Right lung (tissue), 5 donors: Measurements from ENCODE around the gene CD27. TPM values are rescaled to one million over a fixed set of nuclear protein-coding genes. Genes with fewer than 3 reads are reported as not detected.
A peak's percentile ranks its signal among the peaks of the same experiment; 100 is the strongest.
"Not testable (repeated sequence)": the region's sequence is repeated elsewhere in the genome, so short reads cannot be mapped to it uniquely, and the experiment has no call there.

Source experiments
- DNase-seq, 2 donors: peaks; one replicate each; pipeline ENCODE4 v3.0.0-alpha.2; 2013
- polyA plus RNA-seq, 5 donors: library from polyadenylated mRNA; unstranded; fragments of 120-200 nt; gene quantifications; one replicate each; pipeline versions ENCODE4 v1.2.1 to v1.2.3, GENCODE V29; 2013; ENCODE audit warnings: inconsistent platforms in 1 of 5, low replicate concordance in 1 of 5; ENCODE audit not compliant: insufficient read length in 5 of 5, insufficient read depth in 1 of 5

Gene CD27
- polyA plus RNA-seq, 5 donors = 1.2 to 2.9 (median 1.7) TPM

GRCh38 chr12:6477601-6478377 is 33.0 kb downstream of the CD27 start:
- not testable (repeated sequence) for DNase-seq

- no peak for DNase-seq
Observed at GRCh38 chr12:6478416-6478815, 33.7 kb downstream of the CD27 start.

- no peak for DNase-seq
Observed at GRCh38 chr12:6488240-6488639, 43.5 kb downstream of the CD27 start.

GRCh38 chr12:6489449-6489848 is 44.7 kb downstream of the CD27 start:
- no peak for DNase-seq

DNA sequence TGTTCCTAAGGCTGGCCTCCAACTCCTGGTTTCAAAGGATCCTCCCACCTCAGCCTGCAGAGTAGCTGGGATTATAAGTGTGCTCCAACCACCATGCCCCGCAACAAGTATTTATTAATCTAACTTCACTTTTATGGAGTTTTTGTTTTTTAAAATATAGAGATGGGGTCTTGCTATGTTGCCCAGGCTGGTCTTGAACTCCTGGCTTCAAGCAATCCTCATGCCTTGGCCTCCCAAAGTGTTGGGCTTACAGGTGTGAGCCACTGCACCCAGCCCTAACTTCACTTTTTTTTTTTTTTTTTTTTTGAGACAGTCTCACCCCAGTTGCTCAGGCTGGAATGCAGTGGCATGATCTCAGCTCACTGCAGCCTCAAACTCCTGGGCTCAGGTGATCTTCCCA is 45.9 kb downstream of the CD27 start:
- not testable (repeated sequence) for DNase-seq

- peak; percentile 92 to 95 for DNase-seq
Observed at GRCh38 chr12:6492838-6493496, 48.2 kb downstream of the CD27 start, which contains the start of gene MRPL51. TSS of gene MRPL51 (minus strand) at chr12:6493262. CDS start at chr12:6493136, 126 bp downstream.

- DNase-seq = peak; percentile 91 to 94
Observed at GRCh38 chr12:6493497-6494257, 48.9 kb downstream of the CD27 start, which contains the start of gene NCAPD2. TSS of gene NCAPD2 (plus strand) at chr12:6494102. CDS start at chr12:6495099, 997 bp downstream.

DNA sequence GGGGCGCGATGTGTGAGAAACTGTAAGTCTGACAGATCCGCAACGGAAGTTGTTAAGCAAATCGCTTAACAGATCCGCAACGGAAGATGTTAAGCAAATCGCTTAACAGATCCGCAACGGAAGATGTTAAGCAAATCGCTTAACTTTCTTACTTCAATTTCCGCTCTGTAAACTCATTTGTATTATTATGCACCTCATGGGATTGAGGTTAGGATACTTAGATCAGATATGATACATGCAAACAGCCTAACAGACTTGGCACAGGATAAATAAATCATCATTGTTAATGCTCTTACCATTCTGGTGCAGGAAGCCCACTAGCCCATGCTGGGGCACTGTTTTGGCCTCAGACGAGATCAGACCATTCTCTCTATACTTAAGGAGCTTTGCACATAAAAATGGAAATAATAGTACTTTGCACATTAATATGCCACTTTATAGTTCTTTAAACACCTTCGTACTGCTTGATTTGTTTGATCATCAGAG is 49.5 kb downstream of the CD27 start:
- DNase-seq = no peak

GRCh38 chr12:6494968-6495367 is 50.2 kb downstream of the CD27 start:
- DNase-seq = no peak

DNA sequence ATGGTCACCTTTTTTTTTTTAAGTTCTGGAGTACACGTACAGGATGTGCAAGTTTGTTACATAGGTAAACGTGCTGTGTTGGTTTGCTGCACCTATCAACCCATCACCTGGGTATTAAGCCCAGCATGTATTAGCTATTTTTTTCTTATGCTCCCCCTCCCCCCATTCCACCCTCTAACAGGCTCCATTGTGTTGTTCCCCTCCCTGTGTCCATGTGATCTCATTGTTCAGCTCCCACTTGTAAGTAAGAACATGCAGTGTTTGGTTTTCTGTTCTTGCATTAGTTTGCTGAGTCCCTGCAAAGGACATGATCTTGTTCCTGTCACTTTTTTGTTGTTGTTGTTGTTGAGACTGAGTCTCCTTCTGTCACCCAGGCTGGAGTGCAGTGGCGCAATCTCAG is 52.5 kb downstream of the CD27 start:
- not testable (repeated sequence) for DNase-seq

- no peak for DNase-seq
Observed at GRCh38 chr12:6500466-6500865, 55.7 kb downstream of the CD27 start.

Other genes starting within 250 kb of the CD27 start
- gene CD9, start 244.6 kb upstream of the CD27 start, polyA plus RNA-seq = 100 to 1,000 TPM; 117 to 154 (median 129) TPM
- 1 to 10 TPM; 2.1 to 3.9 (median 3.0) TPM for gene PLEKHG6, start 134.3 kb upstream of the CD27 start, polyA plus RNA-seq
- 100 to 1,000 TPM; 115 to 142 (median 133) TPM for gene TNFRSF1A, start 102.9 kb upstream of the CD27 start, polyA plus RNA-seq
- gene SCNN1A, start 69.4 kb upstream of the CD27 start, polyA plus RNA-seq = 1 to 10 TPM; 2.2 to 4.9 (median 2.8) TPM
- gene LTBR, start 60.8 kb upstream of the CD27 start, polyA plus RNA-seq = 100 to 1,000 TPM in 1 of 5 donors, 10 to 100 TPM in 4; 59.0 to 110 (median 74.7) TPM
- gene TAPBPL, start 7.1 kb downstream of the CD27 start, polyA plus RNA-seq = 10 to 100 TPM; 16.6 to 26.9 (median 20.3) TPM
- 10 to 100 TPM; 16.0 to 23.2 (median 19.1) TPM for gene VAMP1, start 25.7 kb downstream of the CD27 start, polyA plus RNA-seq
- gene MRPL51, start 48.3 kb downstream of the CD27 start, polyA plus RNA-seq = 100 to 1,000 TPM; 145 to 169 (median 167) TPM
- gene NCAPD2, start 49.1 kb downstream of the CD27 start, polyA plus RNA-seq = 10 to 100 TPM; 51.0 to 88.5 (median 61.7) TPM
- 1,000 to 10,000 TPM; 1,481 to 1,953 (median 1,592) TPM for gene GAPDH, start 89.6 kb downstream of the CD27 start, polyA plus RNA-seq
- 10 to 100 TPM; 12.9 to 24.3 (median 18.4) TPM for gene IFFO1, start 111.1 kb downstream of the CD27 start, polyA plus RNA-seq
- 10 to 100 TPM; 18.2 to 36.6 (median 24.3) TPM for gene NOP2, start 123.3 kb downstream of the CD27 start, polyA plus RNA-seq
- 100 to 1,000 TPM; 196 to 268 (median 221) TPM for gene CHD4, start 162.4 kb downstream of the CD27 start, polyA plus RNA-seq
- gene LPAR5, start 191.0 kb downstream of the CD27 start, polyA plus RNA-seq = 1 to 10 TPM; 1.3 to 2.1 (median 1.3) TPM
- gene ACRBP, start 202.5 kb downstream of the CD27 start, polyA plus RNA-seq = 1 to 10 TPM; 5.5 to 7.4 (median 6.5) TPM
- 100 to 1,000 TPM in 3 of 5 donors, 10 to 100 TPM in 2; 89.5 to 116 (median 109) TPM for gene ING4, start 218.2 kb downstream of the CD27 start, polyA plus RNA-seq
- 10 to 100 TPM; 79.4 to 98.5 (median 86.1) TPM for gene ZNF384, start 244.4 kb downstream of the CD27 start, polyA plus RNA-seq